AG04450 (cell line): Measurements from ENCODE around the gene UGT1A5. TPM values are rescaled to one million over a fixed set of nuclear protein-coding genes. Genes with fewer than 3 reads are reported as not detected.

Experiments
- CTCF ChIA-PET: fragments of 300-600, 350-600 bp; formaldehyde crosslinking; extraction: SDS; loops from one replicate; lab custom pipeline; 2022; ENCODE audit warnings: antibody characterized with exemption, inconsistent platforms; lab: Charles Lee
- POLR2A ChIA-PET: fragments of 350-600 bp; formaldehyde crosslinking; extraction: SDS; loops from one replicate; lab custom pipeline; 2021; ENCODE audit warnings: antibody characterized with exemption, inconsistent platforms; lab: Yijun Ruan, JAX
- DNase-seq: peaks from one replicate; pipeline ENCODE4 v3.0.0-alpha.2; 2011; ENCODE audit warnings: low read depth, low spot score
- H3K27ac ChIP-seq: one replicate; pipeline ENCODE4 v1.5.1; 2012; ENCODE audit warnings: low read depth, low read length, control low read depth
- H3K27me3 ChIP-seq: one replicate; pipeline ENCODE4 v1.6.0; 2012; ENCODE audit warnings: low read length; ENCODE audit not compliant: control insufficient read depth, insufficient read depth
- H3K4me3 ChIP-seq: 2 replicates; pipeline ENCODE4 v1.5.1; 2011; ENCODE audit warnings: mild to moderate bottlenecking, low read depth, low read length, control low read depth
- H3K9me3 ChIP-seq: 2 replicates; pipeline ENCODE4 v1.5.1; 2012; ENCODE audit warnings: low read length; ENCODE audit not compliant: control insufficient read depth, insufficient read depth
- polyA plus RNA-seq: library from polyadenylated mRNA; depleted of rRNA; stranded (reverse); fragments of >200 nt; gene quantifications from 2 replicates; pipeline ENCODE4 v1.2.3, GENCODE V29; 2011
- TF ChIP-seq, protein P1 (sequence below): IDR thresholded peaks from 2 replicates; pipeline ENCODE4 v1.5.1; 2011; ENCODE audit warnings: low read depth, low read length, control low read depth, inconsistent platforms

Gene UGT1A5
- polyA plus RNA-seq, 1 experiment, result not detected

DNA sequence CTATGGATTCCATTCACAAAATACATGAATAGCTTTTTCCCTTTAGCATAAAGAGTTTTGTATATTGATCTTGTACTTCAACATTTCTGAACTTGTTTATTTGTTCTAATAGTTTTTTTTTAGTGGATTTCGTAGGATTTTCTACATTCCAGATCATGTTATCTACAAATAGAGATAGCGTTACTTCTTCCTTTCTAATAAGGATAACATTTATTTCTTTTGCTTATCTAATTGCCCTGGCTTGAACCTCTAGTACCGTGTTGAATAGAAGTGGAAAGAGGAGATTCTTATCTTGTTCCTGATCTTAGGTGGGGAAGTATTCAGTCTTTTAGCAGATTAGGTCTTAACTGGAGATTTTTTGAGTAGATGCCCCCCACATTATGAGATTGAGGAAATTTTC, 10.5 kb upstream of the UGT1A5 start:
- no peak for DNase-seq
- Histone ChIP-seq H3K4me3 (no peak overlapping the region), H3K9me3 (0 out of 2 replicates have a peak, but pooled peaks cover 3% of the 10 kb centered on the region), H3K27me3 (no peaks in the 10 kb centered on the region), H3K27ac (no peak overlapping the region)
- ChIA-PET POLR2A (no interaction called here), CTCF (interaction anchor here (0.6 kb wide), 1 partner anchor 297 kb away, joined by 3 read pairs; no protein-coding TSS in a partner anchor)
- TF ChIP-seq, protein P1, sequence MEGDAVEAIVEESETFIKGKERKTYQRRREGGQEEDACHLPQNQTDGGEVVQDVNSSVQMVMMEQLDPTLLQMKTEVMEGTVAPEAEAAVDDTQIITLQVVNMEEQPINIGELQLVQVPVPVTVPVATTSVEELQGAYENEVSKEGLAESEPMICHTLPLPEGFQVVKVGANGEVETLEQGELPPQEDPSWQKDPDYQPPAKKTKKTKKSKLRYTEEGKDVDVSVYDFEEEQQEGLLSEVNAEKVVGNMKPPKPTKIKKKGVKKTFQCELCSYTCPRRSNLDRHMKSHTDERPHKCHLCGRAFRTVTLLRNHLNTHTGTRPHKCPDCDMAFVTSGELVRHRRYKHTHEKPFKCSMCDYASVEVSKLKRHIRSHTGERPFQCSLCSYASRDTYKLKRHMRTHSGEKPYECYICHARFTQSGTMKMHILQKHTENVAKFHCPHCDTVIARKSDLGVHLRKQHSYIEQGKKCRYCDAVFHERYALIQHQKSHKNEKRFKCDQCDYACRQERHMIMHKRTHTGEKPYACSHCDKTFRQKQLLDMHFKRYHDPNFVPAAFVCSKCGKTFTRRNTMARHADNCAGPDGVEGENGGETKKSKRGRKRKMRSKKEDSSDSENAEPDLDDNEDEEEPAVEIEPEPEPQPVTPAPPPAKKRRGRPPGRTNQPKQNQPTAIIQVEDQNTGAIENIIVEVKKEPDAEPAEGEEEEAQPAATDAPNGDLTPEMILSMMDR, result no peak

DNA sequence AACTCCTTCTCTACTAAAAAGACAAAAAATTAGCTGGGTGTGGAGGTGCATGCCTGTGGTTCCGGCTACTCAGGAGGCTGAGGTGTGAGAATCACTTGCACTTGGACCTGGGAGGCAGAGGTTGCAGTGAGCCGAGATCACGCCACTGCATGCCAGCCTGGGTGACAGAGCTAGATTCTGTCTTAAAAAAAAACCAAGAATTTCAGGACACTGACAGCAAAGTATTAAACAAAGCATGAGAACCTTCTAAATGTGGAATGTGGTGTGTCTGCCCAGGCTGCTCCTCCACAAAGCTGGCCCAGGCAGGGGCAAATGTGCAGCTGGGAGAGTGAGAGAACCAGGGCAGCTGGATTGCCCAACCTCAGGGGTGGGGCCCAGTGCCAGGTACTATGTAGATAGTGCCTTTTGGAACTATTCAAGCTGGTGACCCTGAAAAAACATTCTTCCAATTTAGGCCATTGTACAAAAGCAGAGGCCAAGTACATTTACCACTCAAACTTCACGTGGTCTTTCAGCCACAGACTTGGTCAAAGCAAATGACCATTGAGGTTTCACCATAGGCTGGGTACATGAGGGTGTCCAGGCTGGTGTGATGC, 6.7 kb upstream of the UGT1A5 start:
- ChIA-PET CTCF (no interaction called here), POLR2A (no interaction called here)
- no peaks in the 10 kb centered on the region for H3K27me3 ChIP-seq
- TF ChIP-seq, protein P1, result no peak
- DNase-seq, result no peak
- no peak overlapping the region for H3K27ac ChIP-seq
- H3K9me3 ChIP-seq, result 0 out of 2 replicates have a peak, but pooled peaks cover 3% of the 10 kb centered on the region
- H3K4me3 ChIP-seq, result no peak overlapping the region

DNA sequence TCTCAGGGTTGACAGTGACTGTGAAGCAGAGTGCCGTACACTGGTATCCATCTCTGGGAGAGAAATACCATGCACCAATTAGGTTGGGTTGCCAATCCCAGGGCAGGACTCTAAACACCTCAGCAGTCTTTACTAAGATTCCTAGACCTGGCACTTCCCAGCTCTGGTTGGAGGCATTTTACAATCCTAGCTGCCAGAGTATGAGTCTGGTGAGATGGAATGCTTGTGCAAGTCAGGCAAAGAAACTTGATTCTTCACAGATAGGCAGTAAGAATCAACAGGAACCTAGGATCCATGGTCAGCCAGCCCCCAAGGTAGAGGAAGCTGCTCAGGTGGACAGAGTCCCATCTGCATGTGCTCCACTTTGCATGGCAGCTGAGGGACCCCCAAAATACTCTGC, 6.0 kb upstream of the UGT1A5 start:
- no peaks in the 10 kb centered on the region for H3K27me3 ChIP-seq
- TF ChIP-seq, protein P1, result no peak
- H3K9me3 ChIP-seq, result 0 out of 2 replicates have a peak, but pooled peaks cover 3% of the 10 kb centered on the region
- POLR2A ChIA-PET, result no interaction called here
- DNase-seq, result no peak
- H3K27ac ChIP-seq, result peak overlapping the region; percentile 3
- no peak overlapping the region for H3K4me3 ChIP-seq
- CTCF ChIA-PET, result interaction anchor here (0.7 kb wide), 2 partner anchors 16 to 271 kb away, joined by 3 to 4 read pairs; no protein-coding TSS in a partner anchor

DNA sequence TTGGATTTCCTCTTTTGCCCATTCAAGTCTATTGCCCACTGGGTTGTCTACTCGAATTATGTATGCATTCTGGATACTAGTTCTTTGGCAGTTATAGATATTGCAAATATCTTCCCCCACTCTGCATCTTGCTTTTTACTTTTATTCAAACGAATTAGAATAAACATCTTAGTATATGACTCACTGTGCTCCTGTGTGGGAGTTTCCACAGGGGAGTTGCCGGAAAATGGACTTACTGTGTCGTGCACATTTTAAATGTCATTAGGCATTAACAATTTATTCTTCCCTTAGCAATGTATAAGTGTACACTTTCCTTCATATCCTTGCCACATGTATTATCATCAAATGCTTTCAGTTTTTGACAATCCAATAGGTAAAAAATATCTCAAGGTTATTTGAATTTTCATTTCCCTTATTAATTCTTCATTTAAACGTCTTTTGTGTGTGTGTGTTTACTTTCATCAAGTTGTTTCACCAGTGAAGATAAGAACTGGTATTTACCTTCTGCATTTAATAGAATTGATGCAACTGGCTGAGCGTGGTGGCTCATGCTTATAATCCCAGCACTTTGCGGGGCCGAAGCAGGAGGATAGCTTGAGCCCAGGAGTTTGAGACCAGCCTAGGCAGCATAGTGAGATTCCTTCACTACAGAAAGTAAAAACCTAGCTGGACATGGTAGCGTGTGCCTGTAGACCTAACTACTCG, 4.6 kb upstream of the UGT1A5 start:
- H3K9me3 ChIP-seq, result 0 out of 2 replicates have a peak, but pooled peaks cover 3% of the 10 kb centered on the region
- TF ChIP-seq, protein P1, result no peak
- no peak overlapping the region for H3K4me3 ChIP-seq
- H3K27ac ChIP-seq, result no peak overlapping the region
- ChIA-PET CTCF (interaction anchor here (0.7 kb wide), 1 partner anchor 260 kb away, joined by 3 read pairs; no protein-coding TSS in a partner anchor), POLR2A (no interaction called here)
- no peaks in the 10 kb centered on the region for H3K27me3 ChIP-seq
- DNase-seq, result no peak

DNA sequence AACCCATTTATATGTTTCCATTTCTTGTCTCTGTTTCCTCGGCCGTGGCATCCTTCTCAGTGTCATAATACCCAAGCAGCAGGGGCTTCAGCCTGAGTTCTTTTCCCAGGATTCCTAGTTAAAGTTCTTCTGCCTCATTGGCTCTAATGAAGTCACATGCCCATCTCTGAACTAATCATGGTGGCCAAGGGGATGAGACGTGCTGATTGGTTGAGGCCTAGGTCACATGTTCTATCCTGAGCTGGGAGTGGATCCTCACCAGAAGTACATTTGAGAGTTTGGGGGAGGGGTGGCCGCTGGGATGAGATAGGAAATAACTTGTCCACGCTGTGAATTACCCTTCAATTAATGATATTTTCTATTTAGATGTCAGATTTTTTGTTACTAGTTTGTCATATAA, 3.8 kb upstream of the UGT1A5 start:
- ChIA-PET POLR2A (no interaction called here), CTCF (interaction anchor here (0.5 to 0.7 kb wide), 2 partner anchors 169 to 261 kb away, joined by 3 to 5 read pairs; no protein-coding TSS in a partner anchor)

More for the DNA sequence above, 3.8 kb upstream of the UGT1A5 start:
- DNase-seq, result no peak
- 0 out of 2 replicates have a peak, but pooled peaks cover under 1% of the 10 kb centered on the region for H3K9me3 ChIP-seq
- TF ChIP-seq, protein P1, result no peak
- no peak overlapping the region for H3K27ac ChIP-seq
- no peak overlapping the region for H3K4me3 ChIP-seq
- no peaks in the 10 kb centered on the region for H3K27me3 ChIP-seq
